Stimulated activated CD4-positive, alpha-beta T cell treated with anti-CD3 and anti-CD28 coated beads, Interleukin-15, amount 100 ng/mL, for 48 hours (primary cell): Measurements from ENCODE around the gene ZDHHC14.
"Not testable (repeated sequence)": the region's sequence is repeated elsewhere in the genome, so short reads cannot be mapped to it uniquely, and the experiment has no call there.

Experiments used
- DNase-seq, 2 donors: peaks; one replicate each; pipeline ENCODE4 v3.0.0-alpha.2; 2020; ENCODE audit warnings: low read depth in 2 of 2

The ZDHHC14 gene

DNA sequence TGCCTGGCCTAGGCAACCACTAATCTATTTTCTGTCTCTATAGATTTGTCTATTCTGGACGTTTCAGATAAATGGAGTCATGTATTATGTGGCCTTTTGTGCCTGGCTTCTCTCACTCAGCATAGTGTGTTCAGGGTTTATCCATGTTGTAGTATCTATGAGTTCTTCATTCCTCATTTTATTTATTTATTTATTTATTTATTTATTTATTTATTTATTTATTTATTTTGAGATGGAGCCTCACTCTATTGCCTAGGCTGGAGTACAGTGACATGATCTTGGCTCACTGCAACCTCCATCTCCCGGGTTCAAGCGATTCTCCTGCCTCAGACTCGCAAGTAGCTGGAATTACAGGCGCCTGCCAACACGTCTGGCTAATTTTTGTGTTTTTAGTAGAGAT, 86.3 kb downstream of the ZDHHC14 start:
- not testable (repeated sequence) for DNase-seq

DNA sequence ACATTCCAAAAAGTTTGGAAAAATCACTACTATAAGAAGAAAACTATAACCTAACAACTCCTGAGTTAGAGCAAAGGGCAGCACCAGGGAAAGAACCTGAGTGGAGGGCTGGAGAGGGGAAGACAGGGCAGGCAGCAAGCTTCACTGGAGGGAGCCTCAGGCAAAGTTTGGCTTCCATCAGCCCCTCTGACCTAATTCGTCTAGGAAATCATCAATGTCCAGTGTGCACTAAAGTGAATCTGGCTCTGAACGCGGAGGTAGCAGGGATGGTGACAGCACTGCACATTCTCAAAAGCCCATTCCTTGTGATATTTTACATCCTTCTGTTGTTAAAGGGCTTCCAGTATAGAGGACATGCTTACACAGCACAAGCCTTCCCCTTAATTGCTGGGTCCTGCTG, 87.1 kb downstream of the ZDHHC14 start:
- no peak for DNase-seq

DNA sequence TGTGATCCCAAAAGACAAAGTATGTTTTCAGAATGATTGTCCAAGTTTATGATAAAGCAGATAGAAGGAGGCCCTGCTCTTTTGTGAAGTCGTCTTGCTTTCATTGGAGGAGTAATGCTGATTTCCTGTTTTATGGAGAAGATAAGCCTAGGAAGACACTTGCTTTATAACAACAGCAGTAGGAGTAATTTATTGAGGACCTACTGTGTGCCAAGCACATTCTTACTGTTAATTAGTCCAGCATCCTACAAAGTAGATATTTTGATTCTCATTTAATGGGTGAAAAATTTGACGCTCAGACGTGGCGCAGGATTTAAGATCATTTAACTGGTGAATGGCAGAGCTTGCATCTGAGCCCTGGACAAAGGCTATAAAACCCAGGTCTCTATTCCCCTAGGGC, 87.6 kb downstream of the ZDHHC14 start:
- no peak for DNase-seq

DNA sequence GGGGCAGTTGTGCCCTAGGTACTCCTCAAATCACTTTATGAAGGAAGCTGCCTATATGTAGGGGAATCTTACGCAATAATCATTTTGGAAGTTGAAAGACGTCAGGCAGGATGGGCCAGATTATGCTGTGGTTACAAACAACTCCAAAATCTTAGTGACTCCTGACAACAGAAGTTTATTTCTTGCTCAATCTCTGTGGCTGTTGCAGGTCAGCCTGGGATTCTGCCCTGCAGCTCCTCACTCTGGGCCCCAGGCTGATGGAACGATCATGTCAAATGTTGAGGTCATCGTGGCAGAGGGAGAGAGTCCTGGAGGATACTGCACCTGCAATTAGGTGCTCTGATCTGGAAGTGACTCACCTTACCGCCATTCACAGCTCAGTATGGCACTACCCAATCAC, 88.4 kb downstream of the ZDHHC14 start:
- DNase-seq = no peak

DNA sequence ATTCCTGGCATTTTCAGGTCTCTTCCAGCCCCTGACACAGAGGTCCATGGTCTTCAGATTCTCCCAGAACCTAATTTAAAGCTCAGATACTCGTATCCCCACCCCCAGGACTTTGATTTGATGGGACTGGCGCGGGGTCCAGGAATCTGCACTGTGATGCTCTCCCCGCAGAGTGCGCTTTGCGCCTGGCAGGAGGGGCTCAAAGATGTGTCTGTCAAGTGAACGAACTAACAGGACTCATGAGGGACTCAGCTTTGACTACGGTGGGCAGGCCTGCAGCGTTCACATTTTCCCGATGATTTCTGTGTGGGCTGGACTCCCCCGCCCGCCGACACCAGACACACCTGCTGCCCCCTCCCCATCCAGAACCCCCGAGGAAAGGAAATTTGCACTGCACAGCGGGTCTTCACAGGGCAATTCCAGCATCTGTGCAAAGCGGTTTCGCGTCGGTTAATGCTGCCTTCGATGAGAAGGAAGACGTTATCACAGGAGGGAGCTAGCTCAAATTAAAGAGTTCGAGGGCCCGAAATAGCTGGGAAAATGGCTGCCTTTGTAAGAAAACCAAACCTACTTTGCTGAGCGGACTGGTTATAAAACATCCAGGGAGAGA, 90.2 kb downstream of the ZDHHC14 start:
- DNase-seq = no peak

GRCh38 chr6:157471895-157472686, 91.1 kb downstream of the ZDHHC14 start:
- no peak for DNase-seq

DNA sequence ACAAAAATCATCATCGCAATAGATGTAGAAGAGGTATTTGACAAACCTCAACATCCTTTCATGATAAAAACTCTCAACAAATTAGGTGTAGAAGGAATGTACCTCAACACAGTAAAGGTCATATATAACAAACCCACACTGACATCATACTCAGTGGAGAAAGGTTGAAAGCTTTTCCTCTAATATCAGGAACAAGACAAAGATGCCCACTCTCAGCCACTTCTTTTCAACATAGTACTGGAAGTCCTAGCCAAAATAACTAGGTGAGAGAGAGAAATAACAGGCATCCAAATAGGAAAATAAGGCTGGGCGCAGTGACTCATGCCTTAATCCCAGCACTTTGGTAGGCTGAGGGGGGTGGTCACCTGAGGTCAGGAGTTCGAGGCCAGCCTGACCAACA, 95.8 kb downstream of the ZDHHC14 start:
- no peak for DNase-seq

DNA sequence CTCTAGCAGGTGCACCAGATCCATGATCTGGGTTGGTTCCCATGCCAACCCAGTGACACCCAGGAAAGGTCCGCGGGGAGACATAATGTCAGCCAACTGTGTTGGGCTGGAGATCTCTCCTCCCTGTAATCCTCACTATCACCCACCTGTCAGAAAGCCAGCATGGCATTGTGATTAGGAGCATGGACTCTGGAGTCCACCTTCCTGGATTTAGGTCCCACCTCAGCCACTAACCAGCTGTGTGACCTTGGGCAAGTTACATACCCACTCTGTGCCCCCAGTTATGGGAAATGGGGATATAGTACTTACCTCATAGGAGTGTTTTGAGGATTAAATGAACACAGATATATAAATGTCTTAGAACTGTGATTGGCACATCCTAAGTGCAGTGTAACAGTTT, 97.9 kb downstream of the ZDHHC14 start:
- DNase-seq = no peak

- DNase-seq = no peak
Observed at GRCh38 chr6:157479464-157480303, 98.7 kb downstream of the ZDHHC14 start.

- no peak for DNase-seq
Observed at GRCh38 chr6:157481189-157481864, 100.3 kb downstream of the ZDHHC14 start.

DNA sequence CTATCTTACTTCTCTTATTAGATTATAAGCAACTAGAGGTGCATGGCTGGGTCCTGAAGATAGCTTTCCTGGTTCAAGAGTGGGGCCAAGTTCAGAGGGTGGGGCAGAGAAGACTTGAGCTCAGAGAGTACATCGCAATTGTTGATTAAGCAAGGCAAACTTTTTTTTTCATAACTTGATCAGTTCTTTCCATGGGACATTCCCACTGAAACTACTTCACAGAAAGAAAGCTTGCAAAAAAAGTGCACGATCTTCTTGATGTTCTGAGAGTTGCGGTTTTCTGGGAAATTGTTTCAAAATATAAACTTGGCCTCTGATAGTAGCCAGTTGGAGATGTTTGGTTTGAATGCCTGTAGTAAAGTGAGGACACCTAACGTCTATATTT, 100.9 kb downstream of the ZDHHC14 start:
- DNase-seq = no peak

GRCh38 chr6:157483770-157484169, 102.8 kb downstream of the ZDHHC14 start:
- DNase-seq = no peak

- no peak for DNase-seq
Observed at GRCh38 chr6:157484181-157484580, 103.2 kb downstream of the ZDHHC14 start.

DNA sequence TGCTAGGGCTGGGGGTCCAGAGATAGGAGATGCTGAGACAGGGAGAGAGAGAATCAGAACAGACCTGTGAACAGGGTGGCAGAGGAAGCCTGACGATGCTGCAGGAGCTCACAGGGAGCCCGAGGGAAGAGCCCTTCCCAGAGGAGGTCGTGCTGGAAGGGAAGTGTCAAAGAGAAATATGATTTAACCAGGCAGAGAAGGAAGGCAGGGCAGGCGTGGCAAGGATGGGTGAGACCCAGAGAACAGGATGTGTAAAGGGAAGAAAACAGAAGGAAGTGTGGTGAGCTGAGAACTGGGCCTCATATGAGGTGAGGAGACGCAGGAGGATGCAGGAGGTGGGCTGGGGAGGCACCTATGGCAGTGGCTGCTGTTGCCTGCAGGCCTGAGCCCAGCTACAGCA, 105.6 kb downstream of the ZDHHC14 start:
- DNase-seq = no peak

DNA sequence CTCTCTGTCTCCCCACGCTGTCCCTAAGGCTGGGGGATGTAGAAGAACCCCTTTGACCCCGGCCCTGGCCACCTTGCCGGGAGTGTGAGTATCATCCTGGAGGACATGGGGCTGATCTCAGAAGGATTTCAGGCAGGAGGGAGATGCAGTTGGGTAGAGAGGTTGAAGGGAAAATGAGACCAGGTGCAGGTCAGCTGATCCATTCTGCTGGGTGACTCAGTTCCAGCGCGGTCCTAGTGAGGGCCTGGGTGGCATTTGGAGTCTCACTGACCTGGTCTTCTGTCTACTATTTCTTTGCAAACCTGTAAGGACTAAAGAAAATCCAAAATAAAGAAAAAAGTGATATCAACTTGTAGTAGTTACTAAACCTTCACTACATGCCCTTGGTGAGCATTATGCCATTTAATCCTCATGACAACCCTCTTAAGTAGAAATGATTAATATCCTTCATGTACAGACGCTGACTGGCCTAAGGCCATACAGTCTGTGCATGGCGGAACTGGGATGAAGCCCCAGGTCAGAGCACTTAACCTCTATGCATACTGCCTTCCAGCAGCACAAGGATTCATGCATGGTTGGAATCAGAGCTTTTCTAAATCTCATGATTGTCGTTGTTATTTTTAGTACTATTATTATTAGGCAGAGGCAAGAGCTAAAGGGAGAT, 106.3 kb downstream of the ZDHHC14 start:
- no peak for DNase-seq

DNA sequence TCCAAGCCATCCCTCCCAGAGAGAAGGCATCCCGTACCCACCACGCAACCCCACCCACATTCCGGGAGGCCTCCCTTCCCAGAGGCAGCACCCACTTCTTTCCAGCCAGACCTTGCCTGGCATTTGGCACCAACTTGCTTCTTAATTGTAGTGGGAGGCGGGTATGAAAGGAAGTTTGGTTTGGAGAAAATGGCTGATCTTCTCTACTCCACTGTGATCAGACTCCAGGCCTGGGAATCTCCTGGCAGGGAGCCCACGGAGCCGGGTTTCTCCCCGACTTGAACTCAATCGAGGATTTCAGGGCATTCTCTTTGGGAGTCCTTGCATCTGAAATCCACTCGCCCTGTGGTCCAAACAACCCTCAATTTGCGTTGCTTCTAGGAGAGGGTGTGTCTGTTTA, 107.1 kb downstream of the ZDHHC14 start:
- no peak for DNase-seq

DNA sequence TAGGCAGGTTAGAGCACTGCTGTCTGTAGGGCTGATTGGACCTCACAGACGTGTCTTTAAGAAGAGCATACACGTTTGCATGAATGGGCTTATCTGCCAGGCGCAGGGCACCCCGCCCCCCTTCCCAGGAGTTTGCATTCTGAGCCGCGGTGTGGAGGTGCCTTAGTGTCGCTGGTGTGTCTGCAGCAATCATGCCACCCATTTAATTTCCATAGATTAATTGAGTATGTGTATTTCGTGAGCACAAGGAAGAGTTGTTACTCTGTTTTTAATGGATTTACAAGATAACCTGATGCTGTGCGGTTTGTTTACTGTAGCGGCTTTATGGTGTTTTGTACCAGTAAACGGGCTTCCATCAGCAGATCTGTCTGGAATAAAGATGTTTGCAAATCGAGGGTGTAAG, 107.7 kb downstream of the ZDHHC14 start:
- DNase-seq = no peak

DNA sequence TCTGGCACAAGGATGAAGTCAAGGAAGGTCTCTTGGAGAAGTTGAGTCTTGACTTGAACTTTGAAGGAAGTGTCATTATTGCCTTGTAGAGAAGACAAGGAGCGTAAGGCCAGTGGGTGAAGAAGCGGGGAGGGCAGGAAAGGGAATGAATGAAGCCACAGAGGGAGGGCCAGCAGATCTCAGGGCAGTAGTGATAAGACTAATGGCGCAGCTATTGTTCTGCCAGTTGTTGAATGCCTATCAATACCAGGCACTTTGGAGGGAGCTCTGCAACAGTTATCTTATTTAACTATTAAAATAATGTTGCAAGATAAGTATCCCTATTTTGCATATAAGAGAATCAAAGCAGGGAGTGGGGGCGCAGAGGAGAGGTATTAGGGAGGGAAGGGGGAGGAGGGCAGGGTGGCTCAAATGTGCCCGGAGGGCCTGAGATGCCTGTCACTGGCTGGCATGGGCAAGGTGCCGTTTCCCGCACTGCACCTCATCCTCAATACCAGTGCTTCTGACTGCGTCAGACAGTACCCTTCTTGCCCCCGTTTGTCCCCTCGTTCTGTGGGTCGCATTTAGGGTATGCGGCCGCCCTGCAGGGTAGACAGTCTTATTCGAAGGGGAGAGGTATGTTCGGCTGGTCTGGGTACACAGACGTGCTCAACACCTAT, 109.8 kb downstream of the ZDHHC14 start:
- no peak for DNase-seq

GRCh38 chr6:157491571-157492232, 110.7 kb downstream of the ZDHHC14 start:
- DNase-seq = no peak

DNA sequence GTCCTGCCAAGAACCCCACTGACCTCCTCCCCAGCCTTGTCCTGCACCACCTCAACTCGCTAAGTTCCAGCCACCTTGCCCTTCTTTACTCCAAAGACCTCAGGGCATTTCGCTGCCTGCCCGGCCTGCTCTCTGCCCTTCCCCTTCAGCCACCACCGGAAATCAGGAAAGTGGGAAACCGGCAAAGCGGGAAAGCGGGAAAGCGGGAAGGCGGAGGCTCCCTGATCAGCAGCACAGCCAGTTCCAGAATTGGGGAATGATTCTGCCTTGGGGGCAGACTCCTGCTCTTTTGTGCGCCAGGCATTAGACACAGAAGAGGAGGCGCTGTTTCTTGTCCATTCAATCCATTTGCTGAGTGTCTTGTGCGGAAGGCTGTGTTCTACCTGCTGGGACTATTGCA, 111.3 kb downstream of the ZDHHC14 start:
- DNase-seq = no peak

GRCh38 chr6:157492741-157493140, 111.8 kb downstream of the ZDHHC14 start:
- DNase-seq = no peak
